K562 (cell line): ENCODE data around the gene CKLF.

Experiments
- CTCF ChIP-seq, 3 experiments: IDR thresholded peaks in 2 of 3; conservative IDR thresholded peaks in 1 of 3; 2 replicates each; pipeline ENCODE4 v1.5.1; 2011 to 2012; ENCODE audit warnings: low read length in 3 of 3, mild to moderate bottlenecking in 3 of 3, control low read depth in 2 of 3, improper control_type of control experiment in 1 of 3, inconsistent platforms in 1 of 3, low read depth in 1 of 3, mixed read lengths in 1 of 3, moderate library complexity in 1 of 3; ENCODE audit not compliant: insufficient read depth in 2 of 3
- GABPA ChIP-seq: fragments of 200-800 bp; sonication (Bioruptor generic); conservative IDR thresholded peaks from 2 replicates; pipeline ENCODE4 v1.6.1; 2016; ENCODE audit warnings: low read depth, missing genetic modification characterization, missing compliant biosample characterization
- GTF3C2 ChIP-seq: IDR thresholded peaks from 3 replicates; pipeline ENCODE4 v1.6.1; 2011; ENCODE audit warnings: borderline replicate concordance, mild to moderate bottlenecking, moderate library complexity; ENCODE audit not compliant: insufficient read length; ENCODE audit errors: extremely low read depth
- KDM4B ChIP-seq, 2 experiments: fragments of 450-650 bp in 1 of 2; sonication (generic) in 1 of 2; IDR thresholded peaks; 2 replicates each; pipeline ENCODE4 v1.6.1; 2016 to 2017; ENCODE audit warnings: borderline replicate concordance in 2 of 2, antibody characterized with exemption in 1 of 2, low read depth in 1 of 2, mild to moderate bottlenecking in 1 of 2
- MAFK ChIP-seq: IDR thresholded peaks from 2 replicates; pipeline ENCODE4 v1.6.1; 2011; ENCODE audit warnings: low read length, improper control_type of control experiment
- MXI1 ChIP-seq: IDR thresholded peaks from 2 replicates; pipeline ENCODE4 v1.6.1; 2011; ENCODE audit warnings: low read depth, mild to moderate bottlenecking, improper control_type of control experiment, low read length
- NBN ChIP-seq: fragments of 450-650 bp; IDR thresholded peaks from 2 replicates; pipeline ENCODE4 v1.6.1; 2016; ENCODE audit warnings: low read depth, mild to moderate bottlenecking
- POLR2A ChIP-seq: fragments of 450-650 bp; conservative IDR thresholded peaks from 2 replicates; pipeline ENCODE4 v1.6.1; 2016
- RCOR1 ChIP-seq, 2 experiments: IDR thresholded peaks; 2 replicates each; pipeline ENCODE4 v1.6.1; 2012; ENCODE audit warnings: low read depth in 2 of 2, low read length in 2 of 2, borderline replicate concordance in 1 of 2, improper control_type of control experiment in 1 of 2
- SMC3 ChIP-seq: conservative IDR thresholded peaks from 2 replicates; pipeline ENCODE4 v1.6.1; 2011; ENCODE audit warnings: low read depth, low read length, improper control_type of control experiment; ENCODE audit not compliant: insufficient read depth
- ZNF431 ChIP-seq: sonication (generic); formaldehyde crosslinking; IDR thresholded peaks from 2 replicates; pipeline ENCODE4 v1.8.0; 2022; ENCODE audit warnings: mild to moderate bottlenecking, missing genetic modification reagents
- ZNF639 ChIP-seq, 2 experiments: fragments of 200-800 bp in 1 of 2; sonication (Bioruptor generic) in 1 of 2; sonication (generic) in 1 of 2; formaldehyde crosslinking in 1 of 2; IDR thresholded peaks in 1 of 2; conservative IDR thresholded peaks in 1 of 2; 2 replicates each; pipeline versions ENCODE4 v1.5.0 to v1.6.1; 2016 to 2020; ENCODE audit warnings: missing compliant biosample characterization in 1 of 2, missing genetic modification characterization in 1 of 2, missing genetic modification reagents in 1 of 2

GRCh38 chr16:66610111-66610820, 57.9 kb downstream of the CKLF start:
- TF ChIP-seq POLR2A (no peak), MAFK (no peak), RCOR1 (IDR thresholded peaks at IDR 0.05; ENCODE audit: borderline replicate concordance in 1 of 2, low read depth in 2 of 2, low read length in 2 of 2) (no peak), MXI1 (no peak), KDM4B (IDR thresholded peaks at IDR 0.05; ENCODE audit: borderline replicate concordance in 2 of 2, low read depth in 1 of 2) (no peak), CTCF (IDR thresholded peaks at IDR 0.05 in 2 of 3, conservative IDR thresholded peaks at IDR 0.05 in 1 of 3; ENCODE audit: insufficient read depth in 2 of 3, low read depth in 1 of 3, low read length in 3 of 3) (no peak), GABPA (tag) (no peak), NBN (no peak), GTF3C2 (no peak), ZNF639 (CRISPR knock-in tag; conservative IDR thresholded peaks at IDR 0.05 in 1 of 2, IDR thresholded peaks at IDR 0.05 in 1 of 2) (no peak), SMC3 (no peak), ZNF431 (CRISPR knock-in tag) (no peak)
